GM10266 (cell line): ENCODE data around the gene TCERG1L.

Source experiments
- DNase-seq: peaks from one replicate; pipeline ENCODE4 v3.0.0; 2012; ENCODE audit errors: extremely low spot score
- CTCF ChIP-seq: IDR thresholded peaks from 2 replicates; pipeline ENCODE4 v1.5.1; 2012; ENCODE audit warnings: mild to moderate bottlenecking, low read depth; ENCODE audit not compliant: control insufficient read depth, insufficient read depth; ENCODE audit errors: missing control alignments

Gene TCERG1L

GRCh38 chr10:131162866-131163843 is 148.4 kb downstream of the TCERG1L start:
- no peak for DNase-seq
- no peak for TF ChIP-seq CTCF

- no peak for DNase-seq
- TF ChIP-seq CTCF: no peak
These were observed 149.3 kb downstream of the TCERG1L start for GRCh38 chr10:131162211-131162610.

GRCh38 chr10:131161087-131161486 is 150.4 kb downstream of the TCERG1L start:
- no peak for TF ChIP-seq CTCF
- DNase-seq: no peak

GRCh38 chr10:131160219-131160875 is 151.2 kb downstream of the TCERG1L start:
- no peak for DNase-seq
- TF ChIP-seq CTCF: no peak

- TF ChIP-seq CTCF: no peak
- DNase-seq: no peak
These were observed 151.8 kb downstream of the TCERG1L start for GRCh38 chr10:131159771-131160170.

GRCh38 chr10:131158695-131159094 is 152.8 kb downstream of the TCERG1L start:
- no peak for DNase-seq
- no peak for TF ChIP-seq CTCF

- no peak for TF ChIP-seq CTCF
- DNase-seq: no peak
These were observed 153.6 kb downstream of the TCERG1L start for GRCh38 chr10:131157899-131158298.
